ENCODE results near the gene GMPPB. TPM values are rescaled to one million over a fixed set of nuclear protein-coding genes. Genes with fewer than 3 reads are reported as not detected.
A peak's percentile ranks its signal among the peaks of the same experiment; 100 is the strongest.

GMPPB gene
- total RNA-seq (10 to 100 TPM; 26.3 to 81.7 (median 39.3) TPM), polyA plus RNA-seq (10 to 100 TPM; 14.4 to 33.6 (median 27.3) TPM)
- long read RNA-seq, donor 1, partial matches to known transcripts, result 0 of 3 reads
- long read RNA-seq, donor 1, other reads (novel, unspliced or antisense), result 0 of 3 reads
- long read RNA-seq, donor 2, transcript GMPPB-202 (9 exons, 1,582 nt), result major isoform, 7 of 8 reads
- long read RNA-seq, donor 2, partial matches to known transcripts, result 0 of 8 reads
- long read RNA-seq, donor 2, other reads (novel, unspliced or antisense), result 0 of 8 reads
- long read RNA-seq, donor 3, partial matches to known transcripts, result 0 of 2 reads
- long read RNA-seq, donor 3, other reads (novel, unspliced or antisense), result 0 of 2 reads
- long read RNA-seq, donor 4, partial matches to known transcripts, result 0 of 1 reads
- long read RNA-seq, donor 4, other reads (novel, unspliced or antisense), result 0 of 1 reads
- long read RNA-seq, donor 5, transcript GMPPB-202 (9 exons, 1,582 nt), result major isoform, 5 of 5 reads
- long read RNA-seq, donor 5, partial matches to known transcripts, result 0 of 5 reads
- long read RNA-seq, donor 5, other reads (novel, unspliced or antisense), result 0 of 5 reads
- long read RNA-seq, donor 6, result 0 reads
- long read RNA-seq, donor 7, transcript GMPPB-202 (9 exons, 1,582 nt), result major isoform, 6 of 6 reads
- long read RNA-seq, donor 7, partial matches to known transcripts, result 0 of 6 reads
- long read RNA-seq, donor 7, other reads (novel, unspliced or antisense), result 0 of 6 reads
- long read RNA-seq, donor 8, partial matches to known transcripts, result 0 of 4 reads
- long read RNA-seq, donor 8, other reads (novel, unspliced or antisense), result 0 of 4 reads
- long read RNA-seq, donor 9, partial matches to known transcripts, result 0 of 3 reads
- long read RNA-seq, donor 9, other reads (novel, unspliced or antisense), result 0 of 3 reads
- long read RNA-seq, donor 10, partial matches to known transcripts, result 0 of 1 reads
- long read RNA-seq, donor 10, other reads (novel, unspliced or antisense), result 0 of 1 reads

GRCh38 chr3:49723628-49724551 lies at the start of gene GMPPB:
TSS of gene GMPPB (minus strand) at chr3:49723951. CDS start at chr3:49723726, 225 bp downstream.
- Histone ChIP-seq H3K4me1 (peaks cover 32 to 77% (median 67%) of the 10 kb centered on the region in 4 donors), H3K27ac (peak within 1 kb of the TSS; percentile 96 to 99 (median 98)), H3K36me3 (peaks cover 22 to 61% (median 56%) of the 10 kb centered on the region in 4 donors), H3K9me3 (no peaks in the 10 kb centered on the region), H3K4me3 (peak within 1 kb of the TSS; percentile 86 to 98 (median 90)), H3K27me3 (no peaks in the 10 kb centered on the region)
- TF ChIP-seq POLR2AphosphoS5 (IDR thresholded peaks at IDR 0.05) (peak; percentile 34 to 96 (median 89)), POLR2A (IDR thresholded peaks at IDR 0.05) (peak in 2 of 4 donors; percentile 32 to 55), CTCF (IDR thresholded peaks at IDR 0.05) (no peak), EP300 (IDR thresholded peaks at IDR 0.05) (no peak)
- peak; percentile 98 to 99 for DNase-seq
- 0 to 1% (median 1%) methylated on average over 41 to 102 of the region's 102 CpGs for WGBS, 5 donors
- intact Hi-C loops (cut with DNase I; ENCODE audit: low total_unique reads), result no loop called here

GRCh38 chr3:49772703-49773102 lies 49.0 kb upstream of the GMPPB start:
- Histone ChIP-seq H3K4me1 (peaks cover 0 to 69% (median 15%) of the 10 kb centered on the region in 4 donors), H3K36me3 (peaks cover 6 to 29% (median 27%) of the 10 kb centered on the region in 4 donors), H3K27me3 (no peaks in the 10 kb centered on the region), H3K9me3 (no peaks in the 10 kb centered on the region), H3K4me3 (no peak overlapping the region), H3K27ac (no peak overlapping the region)
- WGBS, 5 donors, result 89 to 97% (median 96%) methylated on average over 2 of the region's 2 CpGs
- DNase-seq, result no peak
- intact Hi-C loops (cut with DNase I; ENCODE audit: low total_unique reads), result no loop called here
- TF ChIP-seq CTCF (IDR thresholded peaks at IDR 0.05) (no peak), POLR2AphosphoS5 (IDR thresholded peaks at IDR 0.05) (no peak), EP300 (IDR thresholded peaks at IDR 0.05) (no peak), POLR2A (IDR thresholded peaks at IDR 0.05) (no peak)

- DNase-seq, result no peak
- Histone ChIP-seq H3K27me3 (no peaks in the 10 kb centered on the region), H3K4me3 (no peak overlapping the region), H3K9me3 (no peaks in the 10 kb centered on the region), H3K36me3 (peaks cover 0 to 18% (median 15%) of the 10 kb centered on the region in 4 donors), H3K27ac (no peak overlapping the region), H3K4me1 (peaks cover 0 to 65% (median 15%) of the 10 kb centered on the region in 4 donors)
- intact Hi-C loops (cut with DNase I; ENCODE audit: low total_unique reads), result no loop called here
- TF ChIP-seq POLR2AphosphoS5 (IDR thresholded peaks at IDR 0.05) (no peak), CTCF (IDR thresholded peaks at IDR 0.05) (no peak), POLR2A (IDR thresholded peaks at IDR 0.05) (no peak), EP300 (IDR thresholded peaks at IDR 0.05) (no peak)
- 61 to 82% (median 74%) methylated on average over 1 of the region's 1 CpG for WGBS, 5 donors
These were observed 47.7 kb upstream of the GMPPB start for GRCh38 chr3:49771340-49771938.

Measured in stomach (tissue), 19 donors.